ENCODE results near the gene PDIK1L. TPM values are rescaled to one million over a fixed set of nuclear protein-coding genes. Genes with fewer than 3 reads are reported as not detected.

PDIK1L gene
- total RNA-seq, 2 donors from 2014 or later: 10.5 TPM

DNA sequence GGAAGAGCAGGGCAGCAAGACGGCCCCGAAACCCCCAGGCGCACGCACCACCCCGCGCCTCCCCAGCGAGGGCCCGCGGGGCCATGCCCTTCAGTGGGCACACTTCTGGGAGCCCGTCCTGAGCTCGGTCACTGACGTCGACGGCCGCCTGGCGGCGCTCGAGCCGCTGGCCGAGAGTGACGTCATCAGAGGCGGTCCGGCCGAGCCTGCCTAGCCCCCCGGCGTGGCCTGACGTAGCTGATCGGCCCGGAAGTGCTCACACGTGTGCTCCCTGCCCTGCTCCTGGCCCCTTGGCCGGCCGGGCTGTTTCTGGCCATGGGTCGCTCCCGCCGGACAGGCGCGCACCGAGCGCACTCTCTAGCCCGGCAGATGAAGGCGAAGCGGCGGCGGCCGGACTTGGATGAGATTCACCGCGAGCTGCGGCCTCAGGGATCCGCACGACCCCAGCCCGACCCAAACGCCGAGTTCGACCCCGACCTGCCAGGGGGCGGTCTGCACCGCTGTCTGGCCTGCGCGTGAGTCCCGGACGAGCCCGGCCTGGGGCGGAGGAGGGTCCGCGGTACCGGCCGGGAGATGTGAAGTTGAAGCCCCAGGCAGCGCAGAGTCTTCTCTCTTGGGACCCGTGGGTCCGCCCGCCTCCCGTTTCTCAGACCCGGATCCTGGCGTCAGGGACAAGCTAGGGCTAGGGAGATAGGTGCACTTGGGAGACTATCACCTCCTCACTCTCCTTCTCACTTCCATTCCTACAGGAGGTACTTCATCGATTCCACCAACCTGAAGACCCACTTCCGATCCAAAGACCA lies 58.2 kb downstream of the PDIK1L start, which contains the start of gene ZNF593:
Gene ZNF593 (plus strand): TSS at position 240 of the 803 bp plus-strand sequence. CDS start 76 bp downstream, at position 316.
- no peaks in the 10 kb centered on the region for H3K4me1 ChIP-seq (replicated peaks)
- peak within 1 kb of the TSS; percentile 68 to 77 for H3K27ac ChIP-seq
- H3K36me3 ChIP-seq: no peaks in the 10 kb centered on the region
- H3K4me3 ChIP-seq: peak within 1 kb of the TSS; percentile 75 to 95
- intact Hi-C loops (cut with DNase I): loop anchor here (2.0 to 5.0 kb wide), 2 partner anchors 63 to 152 kb away; no protein-coding TSS in a partner anchor
- 2% methylated on average over 35 of the region's 76 CpGs for WGBS
- no peaks in the 10 kb centered on the region for H3K9me3 ChIP-seq
- peak; percentile 91 for TF ChIP-seq POLR2AphosphoS5 (IDR thresholded peaks at IDR 0.05)
- peak; percentile 52 for TF ChIP-seq POLR2A (IDR thresholded peaks at IDR 0.05)
- TF ChIP-seq, protein P1, sequence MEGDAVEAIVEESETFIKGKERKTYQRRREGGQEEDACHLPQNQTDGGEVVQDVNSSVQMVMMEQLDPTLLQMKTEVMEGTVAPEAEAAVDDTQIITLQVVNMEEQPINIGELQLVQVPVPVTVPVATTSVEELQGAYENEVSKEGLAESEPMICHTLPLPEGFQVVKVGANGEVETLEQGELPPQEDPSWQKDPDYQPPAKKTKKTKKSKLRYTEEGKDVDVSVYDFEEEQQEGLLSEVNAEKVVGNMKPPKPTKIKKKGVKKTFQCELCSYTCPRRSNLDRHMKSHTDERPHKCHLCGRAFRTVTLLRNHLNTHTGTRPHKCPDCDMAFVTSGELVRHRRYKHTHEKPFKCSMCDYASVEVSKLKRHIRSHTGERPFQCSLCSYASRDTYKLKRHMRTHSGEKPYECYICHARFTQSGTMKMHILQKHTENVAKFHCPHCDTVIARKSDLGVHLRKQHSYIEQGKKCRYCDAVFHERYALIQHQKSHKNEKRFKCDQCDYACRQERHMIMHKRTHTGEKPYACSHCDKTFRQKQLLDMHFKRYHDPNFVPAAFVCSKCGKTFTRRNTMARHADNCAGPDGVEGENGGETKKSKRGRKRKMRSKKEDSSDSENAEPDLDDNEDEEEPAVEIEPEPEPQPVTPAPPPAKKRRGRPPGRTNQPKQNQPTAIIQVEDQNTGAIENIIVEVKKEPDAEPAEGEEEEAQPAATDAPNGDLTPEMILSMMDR (IDR thresholded peaks at IDR 0.05): peak; percentile 92 to 99 (median 96)
- H3K27me3 ChIP-seq (replicated peaks; ENCODE audit: insufficient read depth): no peaks in the 10 kb centered on the region
- DNase-seq (ENCODE audit: low spot score): peak; percentile 87

DNA sequence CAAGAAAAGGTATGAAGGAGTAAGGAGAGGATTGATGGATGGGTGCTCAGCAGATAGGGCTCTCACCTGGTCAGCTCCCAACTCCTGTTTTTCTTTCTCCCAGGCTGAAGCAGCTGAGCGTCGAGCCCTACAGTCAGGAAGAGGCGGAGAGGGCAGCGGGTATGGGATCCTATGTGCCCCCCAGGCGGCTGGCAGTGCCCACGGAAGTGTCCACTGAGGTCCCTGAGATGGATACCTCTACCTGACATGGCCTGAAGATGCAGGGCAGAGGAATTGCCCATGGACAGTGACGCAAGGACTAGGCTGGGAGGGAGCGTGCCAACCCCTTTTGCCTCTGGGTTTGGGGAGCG lies 58.8 kb downstream of the PDIK1L start:
- H3K27me3 ChIP-seq (replicated peaks; ENCODE audit: insufficient read depth): no peaks in the 10 kb centered on the region
- no peak for DNase-seq (ENCODE audit: low spot score)
- WGBS: 65% methylated on average over 9 of the region's 9 CpGs
- peak overlapping the region in 1 of 2 donors; percentile 68 for H3K27ac ChIP-seq
- H3K9me3 ChIP-seq: no peaks in the 10 kb centered on the region
- no peaks in the 10 kb centered on the region for H3K36me3 ChIP-seq
- H3K4me1 ChIP-seq (replicated peaks): no peaks in the 10 kb centered on the region
- intact Hi-C loops (cut with DNase I): no loop called here
- H3K4me3 ChIP-seq: peak overlapping the region; percentile 75 to 95
- TF ChIP-seq POLR2A (IDR thresholded peaks at IDR 0.05) (no peak), POLR2AphosphoS5 (IDR thresholded peaks at IDR 0.05) (no peak)
- TF ChIP-seq, protein P1 (IDR thresholded peaks at IDR 0.05): no peak

DNA sequence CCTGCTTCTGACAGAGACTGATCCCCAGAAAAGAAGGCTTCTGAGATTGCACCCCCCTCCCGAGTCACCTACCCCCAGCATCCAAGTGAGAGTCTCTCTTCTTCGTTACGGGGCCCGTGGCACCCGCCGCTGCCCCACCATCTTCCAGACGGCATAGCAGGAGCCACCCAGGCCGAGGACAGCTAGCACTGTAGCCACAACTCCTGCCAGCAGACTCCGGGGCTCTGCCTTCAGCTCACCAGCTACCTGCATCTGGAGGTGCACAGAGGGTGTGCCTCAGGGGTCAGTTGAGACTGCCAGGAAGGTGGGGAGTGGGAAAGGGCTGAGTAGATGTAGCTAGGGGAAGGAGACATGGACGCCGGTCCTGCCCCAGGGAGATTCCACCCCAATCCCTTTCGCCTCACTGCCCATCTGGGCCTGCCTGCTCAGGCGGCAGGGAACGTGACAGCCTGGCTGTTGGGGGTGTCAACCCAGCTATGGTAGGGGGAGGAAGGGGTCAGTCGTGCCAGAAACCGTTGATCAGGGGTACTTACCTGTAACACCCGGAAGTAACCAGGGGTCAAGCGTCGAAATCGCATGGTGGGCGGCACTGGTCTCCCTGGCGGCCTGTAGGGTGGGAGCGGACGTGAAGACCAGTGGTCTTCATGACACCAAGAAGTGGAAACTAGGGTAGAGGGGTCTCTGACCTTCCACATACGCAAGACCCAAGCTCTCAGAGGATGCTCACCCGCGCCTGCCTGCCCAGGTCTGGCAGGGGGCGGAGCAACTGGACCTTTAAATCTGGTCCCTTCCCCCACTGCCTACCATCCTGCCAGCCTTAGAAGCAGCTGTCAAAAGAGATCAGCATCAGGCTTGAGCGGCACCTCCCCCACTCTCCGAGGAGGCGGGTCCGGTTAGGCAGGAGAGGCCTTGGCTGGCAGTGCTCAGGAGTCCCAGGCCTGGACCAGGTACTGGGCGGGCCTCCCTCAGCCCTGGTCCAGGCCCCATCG lies 59.8 kb downstream of the PDIK1L start, which contains the start of gene ZNF593OS:
Gene ZNF593OS (minus strand): TSS at position 749 of the 989 bp plus-strand sequence. CDS start 171 bp downstream, at position 578.
- Histone ChIP-seq H3K4me1 (replicated peaks) (no peaks in the 10 kb centered on the region), H3K36me3 (no peaks in the 10 kb centered on the region), H3K27ac (no peak within 1 kb of the TSS), H3K9me3 (no peaks in the 10 kb centered on the region), H3K27me3 (replicated peaks; ENCODE audit: insufficient read depth) (no peaks in the 10 kb centered on the region), H3K4me3 (no peak within 1 kb of the TSS)
- intact Hi-C loops (cut with DNase I): no loop called here
- 88% methylated on average over 34 of the region's 34 CpGs for WGBS
- TF ChIP-seq, protein P1 (IDR thresholded peaks at IDR 0.05): no peak
- TF ChIP-seq POLR2AphosphoS5 (IDR thresholded peaks at IDR 0.05) (no peak), POLR2A (IDR thresholded peaks at IDR 0.05) (no peak)
- no peak for DNase-seq (ENCODE audit: low spot score)

Other genes starting within 250 kb of the PDIK1L start
- 10 to 100 TPM in 1 of 2 donors, 1 to 10 TPM in 1; 7.8 to 74.0 TPM for gene PAQR7, start 236.1 kb upstream of the PDIK1L start, total RNA-seq
- 100 to 1,000 TPM in 1 of 2 donors, 10 to 100 TPM in 1; 21.8 to 138 TPM for gene STMN1, start 205.4 kb upstream of the PDIK1L start, total RNA-seq
- gene PAFAH2, start 113.8 kb upstream of the PDIK1L start, total RNA-seq: 10 to 100 TPM; 17.4 to 18.7 TPM
- 1 to 10 TPM in 1 of 2 donors, not detected in 1; 3.2 TPM for gene EXTL1, start 90.0 kb upstream of the PDIK1L start, total RNA-seq
- under 1 TPM; 0.05 to 0.34 TPM for gene SLC30A2, start 65.7 kb upstream of the PDIK1L start, total RNA-seq
- gene TRIM63, start 44.2 kb upstream of the PDIK1L start, total RNA-seq: under 1 TPM in 1 of 2 donors, not detected in 1; 0.68 TPM
- 1 to 10 TPM; 3.8 to 5.9 TPM for gene FAM110D, start 47.3 kb downstream of the PDIK1L start, total RNA-seq
- gene C1orf232, start 57.1 kb downstream of the PDIK1L start, total RNA-seq: not detected
- gene ZNF593, start 58.1 kb downstream of the PDIK1L start, total RNA-seq: 10 to 100 TPM; 44.5 to 50.7 TPM
- not detected for gene ZNF593OS, start 60.0 kb downstream of the PDIK1L start, total RNA-seq
- gene CNKSR1, start 65.7 kb downstream of the PDIK1L start, total RNA-seq: 10 to 100 TPM; 24.8 to 32.4 TPM
- gene CATSPER4, start 78.8 kb downstream of the PDIK1L start, total RNA-seq: 1 to 10 TPM in 1 of 2 donors, not detected in 1; 1.5 TPM
- gene CEP85, start 122.4 kb downstream of the PDIK1L start, total RNA-seq: 10 to 100 TPM in 1 of 2 donors, 1 to 10 TPM in 1; 3.4 to 21.0 TPM
- gene SH3BGRL3, start 168.3 kb downstream of the PDIK1L start, total RNA-seq: 10 to 100 TPM; 37.4 to 55.3 TPM
- gene UBXN11, start 194.8 kb downstream of the PDIK1L start, total RNA-seq: 10 to 100 TPM; 13.2 to 18.1 TPM
- 1 to 10 TPM; 3.2 to 5.3 TPM for gene CD52, start 206.1 kb downstream of the PDIK1L start, total RNA-seq
- 1 to 10 TPM; 3.9 to 4.8 TPM for gene CRYBG2, start 242.3 kb downstream of the PDIK1L start, total RNA-seq